GM12878 (cell line): Measurements from ENCODE around the gene RPL21. TPM values are rescaled to one million over a fixed set of nuclear protein-coding genes. Genes with fewer than 3 reads are reported as not detected.
A peak's percentile ranks its signal among the peaks of the same experiment; 100 is the strongest.

ENCODE experiments used
- ATAC-seq: fragments of 200-7000 bp; cut with Tn5 transposase; 3 replicates; pipeline ENCODE4 v1.9.1; 2020; ENCODE audit warnings: mild to moderate bottlenecking, moderate library complexity
- BruUV-seq: library from RNA; stranded (reverse); fragments of 400-500 nt; replicated peaks from 2 replicates; lab custom pipeline; 2021; lab: Mats Ljungman, UMichigan
- CTCF ChIA-PET: fragments of 300-600 bp; sonication (Branson Sonifier 250); formaldehyde crosslinking; extraction: SDS; loops from one replicate; lab custom pipeline; 2021; ENCODE audit warnings: inconsistent platforms; lab: Yijun Ruan, JAX
- POLR2A ChIA-PET: fragments of 350-600 bp; formaldehyde crosslinking; extraction: SDS; loops from one replicate; lab custom pipeline; 2021; ENCODE audit warnings: inconsistent platforms; lab: Charles Lee
- RAD21 ChIA-PET: fragments of 300-600 bp; sonication (Branson Sonifier 250); formaldehyde crosslinking; loops from one replicate; lab custom pipeline; 2023; ENCODE audit warnings: antibody characterized with exemption; ENCODE audit not compliant: unreplicated experiment; lab: Charles Lee
- SMC1A ChIA-PET: fragments of 300-600 bp; sonication (Branson Sonifier 250); formaldehyde crosslinking; loops from one replicate; lab custom pipeline; 2023; ENCODE audit not compliant: unreplicated experiment, uncharacterized antibody; lab: Charles Lee
- DNase-seq: peaks from one replicate; pipeline ENCODE4 v3.0.0-alpha.2; 2011; ENCODE audit warnings: low read depth, low spot score
- FAIRE-seq: peaks from 3 replicates; lab custom pipeline; 2011; peaks lifted over from hg19 to GRCh38; lab: Jason Lieb, UNC
- H2AFZ ChIP-seq: 2 replicates; pipeline ENCODE4 v1.6.0; 2011; ENCODE audit warnings: low read depth, low read length, control low read depth; ENCODE audit not compliant: control insufficient read depth
- H3K27ac ChIP-seq: 2 replicates; pipeline ENCODE4 v1.5.1; 2011; ENCODE audit warnings: control low read depth; ENCODE audit not compliant: control insufficient read depth, insufficient read depth
- H3K27me3 ChIP-seq, 2 experiments: replicated peaks in 1 of 2; 2 replicates each; pipeline versions ENCODE4 v1.6.0 to v1.6.1; 2011; ENCODE audit warnings: low read length in 1 of 2; ENCODE audit not compliant: control insufficient read depth in 2 of 2, insufficient read depth in 2 of 2
- H3K36me3 ChIP-seq, 2 experiments: 2 replicates each; pipeline ENCODE4 v1.5.1; 2011; ENCODE audit warnings: low read length in 1 of 2; ENCODE audit not compliant: control insufficient read depth in 2 of 2, insufficient read depth in 2 of 2
- H3K4me1 ChIP-seq: 2 replicates; pipeline ENCODE4 v1.6.1; 2011; ENCODE audit warnings: mild to moderate bottlenecking, low read length, moderate library complexity, mixed read lengths; ENCODE audit not compliant: control insufficient read depth, insufficient read depth
- H3K4me2 ChIP-seq: 2 replicates; pipeline ENCODE4 v1.6.0; 2011; ENCODE audit warnings: control low read depth; ENCODE audit not compliant: control insufficient read depth, insufficient read depth
- H3K4me3 ChIP-seq: fragments of 200-600 bp; sonication (generic); 2 replicates; pipeline ENCODE4 v1.5.1; 2016
- H3K79me2 ChIP-seq: 2 replicates; pipeline ENCODE4 v1.6.0; 2011; ENCODE audit warnings: low read length; ENCODE audit not compliant: control insufficient read depth, insufficient read depth
- H3K9ac ChIP-seq: 2 replicates; pipeline ENCODE4 v1.8.0; 2011; ENCODE audit warnings: low read length, control low read depth, mixed read lengths; ENCODE audit not compliant: control insufficient read depth, insufficient read depth
- H3K9me3 ChIP-seq: replicated peaks from 3 replicates; pipeline ENCODE4 v1.5.1; 2011; ENCODE audit warnings: mild to moderate bottlenecking, low read length; ENCODE audit not compliant: control insufficient read depth, insufficient read depth
- H4K20me1 ChIP-seq: 2 replicates; pipeline ENCODE4 v1.6.0; 2011; ENCODE audit not compliant: control insufficient read depth, insufficient read depth
- CUX1 ChIP-seq: IDR thresholded peaks from 2 replicates; pipeline ENCODE4 v1.6.1; 2012; ENCODE audit warnings: improper control_type of control experiment, low read depth, low read length; ENCODE audit not compliant: insufficient replicate concordance
- IKZF2 ChIP-seq, 2 experiments: fragments of 450-650 bp; IDR thresholded peaks; 2 replicates each; pipeline ENCODE4 v1.6.1; 2017; ENCODE audit warnings: mild to moderate bottlenecking in 2 of 2, moderate library complexity in 2 of 2
- KLF5 ChIP-seq: fragments of 450-650 bp; IDR thresholded peaks from 2 replicates; pipeline ENCODE4 v1.6.1; 2014; ENCODE audit warnings: mild to moderate bottlenecking; ENCODE audit not compliant: partially characterized antibody
- LARP7 ChIP-seq: fragments of 450-650 bp; IDR thresholded peaks from 2 replicates; pipeline ENCODE4 v1.6.1; 2017; ENCODE audit warnings: mild to moderate bottlenecking
- PBX3 ChIP-seq: IDR thresholded peaks from 2 replicates; pipeline ENCODE4 v1.6.1; 2011; ENCODE audit warnings: mild to moderate bottlenecking, low read depth, low read length, moderate library complexity; ENCODE audit not compliant: insufficient replicate concordance
- POLR2AphosphoS2 ChIP-seq: IDR thresholded peaks from 2 replicates; pipeline ENCODE4 v1.6.1; 2011; ENCODE audit warnings: low read depth, mild to moderate bottlenecking, low read length, improper control_type of control experiment, moderate library complexity
- SMARCA5 ChIP-seq: fragments of 450-650 bp; IDR thresholded peaks from 2 replicates; pipeline ENCODE4 v1.6.1; 2017; ENCODE audit warnings: mild to moderate bottlenecking
- SPI1 ChIP-seq: IDR thresholded peaks from 2 replicates; pipeline ENCODE4 v1.6.1; 2011; ENCODE audit warnings: low read depth, mild to moderate bottlenecking, low read length, moderate library complexity, borderline replicate concordance; ENCODE audit not compliant: insufficient read depth
- WRNIP1 ChIP-seq: IDR thresholded peaks from 2 replicates; pipeline ENCODE4 v1.6.1; 2011; ENCODE audit warnings: low read depth, low read length, improper control_type of control experiment, borderline replicate concordance
- YY1 ChIP-seq: IDR thresholded peaks from 2 replicates; pipeline ENCODE4 v1.6.1; 2011; ENCODE audit warnings: low read depth, mild to moderate bottlenecking, low read length
- ZNF24 ChIP-seq: fragments of 450-650 bp; IDR thresholded peaks from 2 replicates; pipeline ENCODE4 v1.6.1; 2017; ENCODE audit warnings: antibody characterized with exemption, mild to moderate bottlenecking
- ZNF274 ChIP-seq: IDR thresholded peaks from one replicate; pipeline ENCODE4 v1.8.0; 2011; ENCODE audit not compliant: insufficient read length, insufficient read depth
- WGBS: methylation state at CpG from one replicate; pipeline ENCODE4 v1.1.6; 2016; ENCODE audit warnings: low lambda C conversion rate; ENCODE audit not compliant: insufficient replicate concordance, insufficient coverage; ENCODE audit errors: missing lambda C conversion rate; 5-methylcytosine and 5-hydroxymethylcytosine counted together
- in situ Hi-C: fragments of 300-500 bp; cut with MboI; formaldehyde crosslinking; loops from 9 replicates; pipeline ENCODE4 v1.14.3; 2018; ENCODE audit warnings: mixed read lengths
- intact Hi-C: fragments of 100-400 bp; cut with micrococcal nuclease; formaldehyde crosslinking; loops from one replicate; pipeline ENCODE4 v1.14.2; 2022; ENCODE audit not compliant: unreplicated experiment
- polyA plus RNA-seq, 11 experiments: library from polyadenylated mRNA; depleted of rRNA in 4 of 11; unstranded in 6 of 11; stranded (reverse) in 5 of 11; fragments of >200 nt; fragmentation: Nextera tagmentation in 4 of 11; fragmentation: Illumina TruSeq in 1 of 11; extraction: Ambion mirVana in 4 of 11; extraction: Trizol in 1 of 11; gene quantifications; 1 replicate in 1 of 11; 2 replicates in 10 of 11; pipeline versions ENCODE4 v1.2.1 to v1.2.3, GENCODE V29; 2011 to 2016; ENCODE audit warnings: inconsistent platforms in 2 of 11, missing spikeins in 2 of 11, low read depth in 1 of 11
- total RNA-seq, 4 experiments: library from RNA; depleted of rRNA in 3 of 4; stranded (reverse); fragments of >200 nt in 3 of 4; fragmentation: Illumina TruSeq in 1 of 4; extraction: Trizol in 1 of 4; gene quantifications; 2 replicates each; pipeline versions ENCODE4 v1.2.1 to v1.2.3, GENCODE V29; 2013 to 2021
- TF ChIP-seq, protein P1 (sequence below): fragments of 450-650 bp; IDR thresholded peaks from 2 replicates; pipeline ENCODE4 v1.6.1; 2017; ENCODE audit warnings: borderline replicate concordance

The RPL21 gene
- total and polyA plus RNA-seq, 10 of the 15 experiments (the other 5 are each of a cell fraction or from before 2014, with no cell fraction given), result 817 to 9,760 (median 1,698) TPM

DNA sequence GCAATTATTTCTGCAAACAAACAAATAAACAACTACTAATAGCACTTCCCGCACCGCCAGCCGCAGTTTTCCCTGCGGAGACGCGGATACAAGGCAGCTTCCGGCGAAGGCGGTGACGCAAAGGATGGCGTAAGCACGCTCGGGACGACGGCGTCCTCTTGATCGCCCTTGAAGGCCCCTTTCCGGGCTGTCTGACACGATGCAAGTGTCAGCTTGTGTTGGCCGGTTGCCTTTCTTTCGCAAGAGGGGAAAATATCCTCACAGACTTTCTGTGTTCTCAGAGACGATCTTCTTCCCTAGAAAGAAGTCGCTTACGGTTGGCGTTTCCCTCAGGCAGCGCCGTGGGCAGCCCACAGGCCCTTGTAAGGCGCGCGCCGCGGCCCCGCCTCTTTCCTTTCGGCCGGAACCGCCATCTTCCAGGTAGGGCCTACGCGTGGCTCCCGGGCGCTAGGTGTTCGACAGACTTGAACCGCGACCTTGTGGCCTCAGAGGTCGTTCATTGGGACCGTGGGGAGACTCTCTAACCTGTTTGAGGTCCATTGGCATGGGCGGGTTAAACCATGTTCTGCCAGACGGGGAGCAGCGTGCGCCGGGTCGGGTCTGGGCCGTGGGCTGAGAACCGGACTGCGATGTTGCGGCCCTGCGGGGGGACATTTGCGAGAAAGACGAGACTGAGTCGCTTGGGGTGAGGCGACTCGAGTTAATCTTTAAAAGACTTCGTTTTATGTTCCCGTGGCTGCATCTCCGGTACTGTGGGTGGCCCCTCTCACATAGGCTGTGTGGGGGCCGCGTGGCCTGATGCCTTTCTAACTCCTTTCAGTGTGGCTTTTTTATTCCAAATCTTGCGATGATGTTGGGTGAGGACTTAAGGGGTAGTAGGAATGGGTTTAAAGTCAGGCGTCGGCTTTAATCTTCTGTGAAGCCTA is at the start of gene RPL21 (continued):
- peak; percentile 16 for TF ChIP-seq PBX3
- peak; percentile 87 for TF ChIP-seq KLF5
- TF ChIP-seq WRNIP1, result peak; percentile 61; the same call in 1 of the 2 replicates
- TF ChIP-seq, protein P1, sequence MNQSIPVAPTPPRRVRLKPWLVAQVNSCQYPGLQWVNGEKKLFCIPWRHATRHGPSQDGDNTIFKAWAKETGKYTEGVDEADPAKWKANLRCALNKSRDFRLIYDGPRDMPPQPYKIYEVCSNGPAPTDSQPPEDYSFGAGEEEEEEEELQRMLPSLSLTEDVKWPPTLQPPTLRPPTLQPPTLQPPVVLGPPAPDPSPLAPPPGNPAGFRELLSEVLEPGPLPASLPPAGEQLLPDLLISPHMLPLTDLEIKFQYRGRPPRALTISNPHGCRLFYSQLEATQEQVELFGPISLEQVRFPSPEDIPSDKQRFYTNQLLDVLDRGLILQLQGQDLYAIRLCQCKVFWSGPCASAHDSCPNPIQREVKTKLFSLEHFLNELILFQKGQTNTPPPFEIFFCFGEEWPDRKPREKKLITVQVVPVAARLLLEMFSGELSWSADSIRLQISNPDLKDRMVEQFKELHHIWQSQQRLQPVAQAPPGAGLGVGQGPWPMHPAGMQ, result peak; percentile 97

- RAD21 ChIA-PET, result no interaction called here
- ATAC-seq (no peak), FAIRE-seq (no peak), DNase-seq (no peak)
- no peak overlapping the region for H3K4me3 ChIP-seq
- no peaks in the 10 kb centered on the region for H3K27me3 ChIP-seq
- no peaks in the 10 kb centered on the region for H3K9me3 ChIP-seq
- no peaks in the 10 kb centered on the region for H4K20me1 ChIP-seq
- H3K4me2 ChIP-seq, result no peak overlapping the region
- CTCF ChIA-PET, result interaction anchor here (1.2 kb wide), 1 partner anchor 75 kb away, joined by 3 read pairs; no protein-coding TSS in a partner anchor
- BruUV-seq, result no TSS peak
- no peak overlapping the region for H3K9ac ChIP-seq
- H2AFZ ChIP-seq, result no peak overlapping the region
- POLR2A ChIA-PET, result no interaction called here
- SMC1A ChIA-PET, result no interaction called here
- no peaks in the 10 kb centered on the region for H3K4me1 ChIP-seq
- in situ Hi-C loops, result no loop called here
- WGBS, result 90% methylated on average over 1 of the region's 1 CpG
- H3K79me2 ChIP-seq, result no peaks in the 10 kb centered on the region
- no peak overlapping the region for H3K27ac ChIP-seq
- no peaks in the 10 kb centered on the region for H3K36me3 ChIP-seq
- intact Hi-C loops, result no loop called here
- no peak for TF ChIP-seq POLR2AphosphoS2
- no peak for TF ChIP-seq YY1
- TF ChIP-seq ZNF24, result no peak
- TF ChIP-seq SMARCA5, result no peak
- no peak for TF ChIP-seq ZNF274
- TF ChIP-seq LARP7, result no peak
- no peak for TF ChIP-seq IKZF2 (IDR thresholded peaks at IDR 0.05)
- no peak for TF ChIP-seq SPI1
- TF ChIP-seq CUX1, result no peak
Observed at GRCh38 chr13:27201661-27202060, 49.7 kb upstream of the RPL21 start.
